Endodermal cell (in vitro differentiated cells): ENCODE measurements around the gene PLAC8. TPM values are rescaled to one million over a fixed set of nuclear protein-coding genes. Genes with fewer than 3 reads are reported as not detected.
A peak's percentile ranks its signal among the peaks of the same experiment; 100 is the strongest.

Experiments
- DNase-seq: peaks from one replicate; pipeline ENCODE4 v3.0.0-alpha.2; 2017
- H3K27ac ChIP-seq: 2 replicates; pipeline ENCODE4 v1.5.1; 2013; ENCODE audit warnings: mild to moderate bottlenecking, low read depth, low read length, moderate library complexity
- H3K27me3 ChIP-seq: 2 replicates; pipeline ENCODE4 v1.6.1; 2013; ENCODE audit warnings: mild to moderate bottlenecking, low read length, moderate library complexity; ENCODE audit not compliant: insufficient read depth, control insufficient read depth, poor library complexity, severe bottlenecking
- H3K36me3 ChIP-seq: 2 replicates; pipeline ENCODE4 v1.7.0; 2013; ENCODE audit warnings: mild to moderate bottlenecking, low read length, moderate library complexity; ENCODE audit not compliant: control insufficient read depth, insufficient read depth
- H3K4me1 ChIP-seq: one replicate; pipeline ENCODE4 v1.7.0; 2013; ENCODE audit warnings: low read length; ENCODE audit not compliant: control insufficient read depth, insufficient read depth
- H3K4me3 ChIP-seq: 2 replicates; pipeline ENCODE4 v1.5.1; 2013; ENCODE audit warnings: mild to moderate bottlenecking, low read length, moderate library complexity
- H3K9ac ChIP-seq: 2 replicates; pipeline ENCODE4 v1.6.1; 2013; ENCODE audit warnings: mild to moderate bottlenecking, low read length, moderate library complexity; ENCODE audit not compliant: poor library complexity, severe bottlenecking; ENCODE audit errors: extremely low read depth
- H3K9me3 ChIP-seq: 2 replicates; pipeline ENCODE4 v1.6.1; 2013; ENCODE audit warnings: mild to moderate bottlenecking, low read length, moderate library complexity; ENCODE audit not compliant: control insufficient read depth
- H3K27ac Mint-ChIP-seq: 2 replicates; pipeline ENCODE4 v1.8.0; 2020; ENCODE audit warnings: mixed read lengths
- H3K27me3 Mint-ChIP-seq: 2 replicates; pipeline ENCODE4 v1.8.0; 2021; ENCODE audit warnings: mild to moderate bottlenecking, mixed read lengths; ENCODE audit not compliant: insufficient read depth
- H3K36me3 Mint-ChIP-seq: 2 replicates; pipeline ENCODE4 v1.8.0; 2020; ENCODE audit warnings: low read depth, mixed read lengths
- H3K4me1 Mint-ChIP-seq: 2 replicates; pipeline ENCODE4 v1.8.0; 2020; ENCODE audit warnings: mixed read lengths
- H3K4me3 Mint-ChIP-seq: 2 replicates; pipeline ENCODE4 v1.8.0; 2020; ENCODE audit warnings: mild to moderate bottlenecking, moderate library complexity, mixed read lengths
- H3K9me3 Mint-ChIP-seq: 2 replicates; pipeline ENCODE4 v1.8.0; 2020; ENCODE audit warnings: mild to moderate bottlenecking, mixed read lengths
- CTCF ChIP-seq: fragments of 200-600 bp; sonication (generic); conservative IDR thresholded peaks from 2 replicates; pipeline ENCODE4 v1.5.0; 2021; ENCODE audit warnings: antibody characterized with exemption, mild to moderate bottlenecking
- WGBS, 2 experiments: methylation state at CpG; one replicate each; pipeline versions ENCODE4 v1.1.5 to v1.1.7; 2013; ENCODE audit warnings: missing lambda C conversion rate in 2 of 2, mixed read lengths in 1 of 2; ENCODE audit not compliant: insufficient coverage in 1 of 2, insufficient read length in 1 of 2; 5-methylcytosine and 5-hydroxymethylcytosine counted together
- total RNA-seq, 2 donors: library from RNA; stranded (reverse); fragmentation: NEBNext Ultra II Directional in 1 of 2; extraction: Animal tissue kit (Norgen Biotek cat#: 25700) in 1 of 2; gene quantifications; 2 replicates in 1 of 2; 3 replicates in 1 of 2; pipeline ENCODE4 v1.2.1, GENCODE V29; 2021

The PLAC8 gene
- total RNA-seq, 2 donors from 2014 or later, result 1.8 to 2.6 TPM

- Mint-ChIP-seq H3K9me3 (peaks cover 24% of the 10 kb centered on the region), H3K36me3 (no peaks in the 10 kb centered on the region), H3K4me3 (no peak overlapping the region), H3K27me3 (no peaks in the 10 kb centered on the region), H3K27ac (no peak overlapping the region), H3K4me1 (no peaks in the 10 kb centered on the region)
- no peak overlapping the region for H3K27ac ChIP-seq
- WGBS, 2 experiments, result 95 to 100% methylated on average over 1 to 5 of the region's 5 CpGs
- no peak overlapping the region for H3K4me3 ChIP-seq
- no peaks in the 10 kb centered on the region for H3K4me1 ChIP-seq
- no peaks in the 10 kb centered on the region for H3K36me3 ChIP-seq
- H3K9ac ChIP-seq, result no peak overlapping the region
- H3K9me3 ChIP-seq, result peaks cover 11% of the 10 kb centered on the region
- H3K27me3 ChIP-seq, result no peaks in the 10 kb centered on the region
- no peak for DNase-seq
- TF ChIP-seq CTCF, result no peak
These were observed 6.7 kb upstream of the PLAC8 start for GRCh38 chr4:83121246-83121645.

- no peaks in the 10 kb centered on the region for H3K4me1 ChIP-seq
- peaks cover 12% of the 10 kb centered on the region for H3K4me1 Mint-ChIP-seq
- no peak overlapping the region for H3K4me3 Mint-ChIP-seq
- peaks cover 11% of the 10 kb centered on the region for H3K9me3 ChIP-seq
- H3K27me3 Mint-ChIP-seq, result no peaks in the 10 kb centered on the region
- H3K4me3 ChIP-seq, result no peak overlapping the region
- no peaks in the 10 kb centered on the region for H3K36me3 ChIP-seq
- H3K27me3 ChIP-seq, result no peaks in the 10 kb centered on the region
- H3K27ac Mint-ChIP-seq, result no peak overlapping the region
- no peak for TF ChIP-seq CTCF
- H3K36me3 Mint-ChIP-seq, result no peaks in the 10 kb centered on the region
- peaks cover 14% of the 10 kb centered on the region for H3K9me3 Mint-ChIP-seq
- no peak overlapping the region for H3K27ac ChIP-seq
- H3K9ac ChIP-seq, result no peak overlapping the region
- WGBS, 2 experiments, result 92 to 94% methylated on average over 2 of the region's 2 CpGs
- no peak for DNase-seq
These were observed 4.3 kb upstream of the PLAC8 start for GRCh38 chr4:83118869-83119268.

GRCh38 chr4:83115656-83116285 lies 1.2 kb upstream of the PLAC8 start:
- H3K9ac ChIP-seq, result no peak overlapping the region
- 64 to 78% methylated on average over 5 to 8 of the region's 8 CpGs for WGBS, 2 experiments
- H3K4me1 ChIP-seq, result no peaks in the 10 kb centered on the region
- no peak overlapping the region for H3K4me3 ChIP-seq
- Mint-ChIP-seq H3K27me3 (no peaks in the 10 kb centered on the region), H3K4me1 (peaks cover 12% of the 10 kb centered on the region), H3K4me3 (no peak overlapping the region), H3K9me3 (no peaks in the 10 kb centered on the region), H3K36me3 (no peaks in the 10 kb centered on the region), H3K27ac (peak overlapping the region; percentile 74)
- no peaks in the 10 kb centered on the region for H3K36me3 ChIP-seq
- DNase-seq, result no peak
- H3K27ac ChIP-seq, result no peak overlapping the region
- H3K9me3 ChIP-seq, result no peaks in the 10 kb centered on the region
- no peak for TF ChIP-seq CTCF
- no peaks in the 10 kb centered on the region for H3K27me3 ChIP-seq
